ENCODE data around the gene DEGS1.

DEGS1 gene

GRCh38 chr1:224182866-224183590 is at the start of gene DEGS1:
Gene DEGS1 (plus strand): TSS chr1:224183240. CDS start chr1:224183337, 97 bp downstream.
- peak; percentile 49 for DNase-seq (ENCODE audit: low read depth)

- no peak for DNase-seq (ENCODE audit: low read depth)
Measured at GRCh38 chr1:224133741-224134299, 49.2 kb upstream of the DEGS1 start.

GRCh38 chr1:224137518-224137917 is 45.5 kb upstream of the DEGS1 start:
- DNase-seq (ENCODE audit: low read depth) = no peak

GRCh38 chr1:224138198-224138597 is 44.8 kb upstream of the DEGS1 start:
- DNase-seq (ENCODE audit: low read depth) = no peak

- no peak for DNase-seq (ENCODE audit: low read depth)
Measured at GRCh38 chr1:224141693-224142092, 41.3 kb upstream of the DEGS1 start.

- no peak for DNase-seq (ENCODE audit: low read depth)
Measured at GRCh38 chr1:224149709-224150108, 33.3 kb upstream of the DEGS1 start.

- no peak for DNase-seq (ENCODE audit: low read depth)
Measured at GRCh38 chr1:224151117-224151516, 31.9 kb upstream of the DEGS1 start.

GRCh38 chr1:224157316-224157715 is 25.7 kb upstream of the DEGS1 start:
- DNase-seq (ENCODE audit: low read depth) = no peak

- DNase-seq (ENCODE audit: low read depth) = no peak
Measured at GRCh38 chr1:224159541-224159940, 23.5 kb upstream of the DEGS1 start.

- no peak for DNase-seq (ENCODE audit: low read depth)
Measured at GRCh38 chr1:224160171-224160682, 22.8 kb upstream of the DEGS1 start.

GRCh38 chr1:224162768-224163167 is 20.3 kb upstream of the DEGS1 start:
- no peak for DNase-seq (ENCODE audit: low read depth)

- no peak for DNase-seq (ENCODE audit: low read depth)
Measured at GRCh38 chr1:224163311-224163710, 19.7 kb upstream of the DEGS1 start.

- peak; percentile 36 for DNase-seq (ENCODE audit: low read depth)
Measured at GRCh38 chr1:224168859-224169380, 14.1 kb upstream of the DEGS1 start.

- no peak for DNase-seq (ENCODE audit: low read depth)
Measured at GRCh38 chr1:224169718-224170270, 13.2 kb upstream of the DEGS1 start.

- DNase-seq (ENCODE audit: low read depth) = no peak
Measured at GRCh38 chr1:224170343-224170742, 12.7 kb upstream of the DEGS1 start.

- DNase-seq (ENCODE audit: low read depth) = no peak
Measured at GRCh38 chr1:224170748-224171478, 12.1 kb upstream of the DEGS1 start.

GRCh38 chr1:224172229-224172628 is 10.8 kb upstream of the DEGS1 start:
- DNase-seq (ENCODE audit: low read depth) = no peak

GRCh38 chr1:224173523-224173922 is 9.5 kb upstream of the DEGS1 start:
- no peak for DNase-seq (ENCODE audit: low read depth)

GRCh38 chr1:224175617-224176016 is 7.4 kb upstream of the DEGS1 start:
- no peak for DNase-seq (ENCODE audit: low read depth)

GRCh38 chr1:224177356-224177999 is 5.6 kb upstream of the DEGS1 start:
- no peak for DNase-seq (ENCODE audit: low read depth)

GRCh38 chr1:224178894-224179293 is 4.1 kb upstream of the DEGS1 start:
- no peak for DNase-seq (ENCODE audit: low read depth)

Measured in GM04504 (cell line).